ENCODE data around the gene PRKN.

DNA sequence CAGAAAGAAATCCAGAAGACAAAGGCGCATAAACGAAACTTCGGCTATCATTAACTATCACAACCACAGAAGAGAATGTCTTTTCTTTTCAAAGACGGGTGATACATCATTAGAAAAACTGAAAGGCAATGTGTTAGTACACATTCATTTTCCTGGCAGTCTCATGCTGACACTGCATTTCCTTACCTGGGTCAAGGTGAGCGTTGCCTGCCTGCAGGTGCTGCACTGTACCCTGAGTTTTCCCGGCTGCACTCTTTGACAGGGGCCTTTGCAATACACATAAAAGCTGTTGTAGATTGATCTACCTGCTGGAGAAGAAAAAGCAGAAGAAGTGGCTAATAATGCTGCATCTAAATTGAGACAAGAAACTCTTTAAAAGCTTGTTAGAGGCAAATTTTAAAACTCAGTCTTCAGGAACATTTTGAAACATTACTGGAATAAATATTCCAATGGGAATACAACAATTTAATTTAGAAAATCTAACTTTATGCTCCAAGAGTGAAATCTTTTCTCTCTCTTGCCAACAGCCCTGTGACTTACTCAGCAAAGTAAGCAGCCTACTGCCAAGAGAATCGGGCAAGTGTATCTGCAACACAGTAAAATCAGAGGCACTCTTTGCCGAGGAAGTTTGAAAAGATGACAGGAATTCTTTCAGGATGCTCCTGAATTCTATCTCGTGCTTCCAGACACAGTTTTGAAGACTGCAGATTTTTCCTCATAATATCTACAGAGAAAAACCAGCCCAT, 526.4 kb downstream of the PRKN start:
- TF ChIP-seq, protein P1, sequence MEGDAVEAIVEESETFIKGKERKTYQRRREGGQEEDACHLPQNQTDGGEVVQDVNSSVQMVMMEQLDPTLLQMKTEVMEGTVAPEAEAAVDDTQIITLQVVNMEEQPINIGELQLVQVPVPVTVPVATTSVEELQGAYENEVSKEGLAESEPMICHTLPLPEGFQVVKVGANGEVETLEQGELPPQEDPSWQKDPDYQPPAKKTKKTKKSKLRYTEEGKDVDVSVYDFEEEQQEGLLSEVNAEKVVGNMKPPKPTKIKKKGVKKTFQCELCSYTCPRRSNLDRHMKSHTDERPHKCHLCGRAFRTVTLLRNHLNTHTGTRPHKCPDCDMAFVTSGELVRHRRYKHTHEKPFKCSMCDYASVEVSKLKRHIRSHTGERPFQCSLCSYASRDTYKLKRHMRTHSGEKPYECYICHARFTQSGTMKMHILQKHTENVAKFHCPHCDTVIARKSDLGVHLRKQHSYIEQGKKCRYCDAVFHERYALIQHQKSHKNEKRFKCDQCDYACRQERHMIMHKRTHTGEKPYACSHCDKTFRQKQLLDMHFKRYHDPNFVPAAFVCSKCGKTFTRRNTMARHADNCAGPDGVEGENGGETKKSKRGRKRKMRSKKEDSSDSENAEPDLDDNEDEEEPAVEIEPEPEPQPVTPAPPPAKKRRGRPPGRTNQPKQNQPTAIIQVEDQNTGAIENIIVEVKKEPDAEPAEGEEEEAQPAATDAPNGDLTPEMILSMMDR (IDR thresholded peaks at IDR 0.05): no peak
- TF ChIP-seq, protein P2, sequence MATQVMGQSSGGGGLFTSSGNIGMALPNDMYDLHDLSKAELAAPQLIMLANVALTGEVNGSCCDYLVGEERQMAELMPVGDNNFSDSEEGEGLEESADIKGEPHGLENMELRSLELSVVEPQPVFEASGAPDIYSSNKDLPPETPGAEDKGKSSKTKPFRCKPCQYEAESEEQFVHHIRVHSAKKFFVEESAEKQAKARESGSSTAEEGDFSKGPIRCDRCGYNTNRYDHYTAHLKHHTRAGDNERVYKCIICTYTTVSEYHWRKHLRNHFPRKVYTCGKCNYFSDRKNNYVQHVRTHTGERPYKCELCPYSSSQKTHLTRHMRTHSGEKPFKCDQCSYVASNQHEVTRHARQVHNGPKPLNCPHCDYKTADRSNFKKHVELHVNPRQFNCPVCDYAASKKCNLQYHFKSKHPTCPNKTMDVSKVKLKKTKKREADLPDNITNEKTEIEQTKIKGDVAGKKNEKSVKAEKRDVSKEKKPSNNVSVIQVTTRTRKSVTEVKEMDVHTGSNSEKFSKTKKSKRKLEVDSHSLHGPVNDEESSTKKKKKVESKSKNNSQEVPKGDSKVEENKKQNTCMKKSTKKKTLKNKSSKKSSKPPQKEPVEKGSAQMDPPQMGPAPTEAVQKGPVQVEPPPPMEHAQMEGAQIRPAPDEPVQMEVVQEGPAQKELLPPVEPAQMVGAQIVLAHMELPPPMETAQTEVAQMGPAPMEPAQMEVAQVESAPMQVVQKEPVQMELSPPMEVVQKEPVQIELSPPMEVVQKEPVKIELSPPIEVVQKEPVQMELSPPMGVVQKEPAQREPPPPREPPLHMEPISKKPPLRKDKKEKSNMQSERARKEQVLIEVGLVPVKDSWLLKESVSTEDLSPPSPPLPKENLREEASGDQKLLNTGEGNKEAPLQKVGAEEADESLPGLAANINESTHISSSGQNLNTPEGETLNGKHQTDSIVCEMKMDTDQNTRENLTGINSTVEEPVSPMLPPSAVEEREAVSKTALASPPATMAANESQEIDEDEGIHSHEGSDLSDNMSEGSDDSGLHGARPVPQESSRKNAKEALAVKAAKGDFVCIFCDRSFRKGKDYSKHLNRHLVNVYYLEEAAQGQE (IDR thresholded peaks at IDR 0.05; ENCODE audit: insufficient read depth in 1 of 2, low read depth in 2 of 2, low read length in 1 of 2): no peak
- TF ChIP-seq SIN3A (IDR thresholded peaks at IDR 0.05; ENCODE audit: borderline replicate concordance, insufficient read depth, low read depth, low read length) (no peak), POLR2AphosphoS5 (IDR thresholded peaks at IDR 0.05; ENCODE audit: low read depth, low read length) (no peak), TCF7L2 (IDR thresholded peaks at IDR 0.05; ENCODE audit: low read depth, low read length) (no peak)
